IPS-15b (cell line): ENCODE measurements around the gene GOLGB1.
"Not testable (repeated sequence)": the region's sequence is repeated elsewhere in the genome, so short reads cannot be mapped to it uniquely, and the experiment has no call there.

Source experiments
- H3K27me3 ChIP-seq: one replicate; pipeline ENCODE4 v1.6.1; 2013; ENCODE audit warnings: low read length; ENCODE audit not compliant: control insufficient read depth, insufficient read depth
- H3K36me3 ChIP-seq: one replicate; pipeline ENCODE4 v1.6.1; 2013; ENCODE audit warnings: low read length; ENCODE audit not compliant: control insufficient read depth, insufficient read depth
- H3K4me1 ChIP-seq: one replicate; pipeline ENCODE4 v1.6.1; 2013; ENCODE audit warnings: mild to moderate bottlenecking, low read length; ENCODE audit not compliant: control insufficient read depth, insufficient read depth
- H3K4me3 ChIP-seq: one replicate; pipeline ENCODE4 v1.5.1; 2013; ENCODE audit warnings: low read depth, low read length
- H3K9ac ChIP-seq: one replicate; pipeline ENCODE4 v1.6.1; 2013; ENCODE audit warnings: low read depth, mild to moderate bottlenecking, low read length
- H3K9me3 ChIP-seq: one replicate; pipeline ENCODE4 v1.6.1; 2013; ENCODE audit warnings: mild to moderate bottlenecking, low read length; ENCODE audit not compliant: control insufficient read depth, insufficient read depth

GOLGB1 gene

DNA sequence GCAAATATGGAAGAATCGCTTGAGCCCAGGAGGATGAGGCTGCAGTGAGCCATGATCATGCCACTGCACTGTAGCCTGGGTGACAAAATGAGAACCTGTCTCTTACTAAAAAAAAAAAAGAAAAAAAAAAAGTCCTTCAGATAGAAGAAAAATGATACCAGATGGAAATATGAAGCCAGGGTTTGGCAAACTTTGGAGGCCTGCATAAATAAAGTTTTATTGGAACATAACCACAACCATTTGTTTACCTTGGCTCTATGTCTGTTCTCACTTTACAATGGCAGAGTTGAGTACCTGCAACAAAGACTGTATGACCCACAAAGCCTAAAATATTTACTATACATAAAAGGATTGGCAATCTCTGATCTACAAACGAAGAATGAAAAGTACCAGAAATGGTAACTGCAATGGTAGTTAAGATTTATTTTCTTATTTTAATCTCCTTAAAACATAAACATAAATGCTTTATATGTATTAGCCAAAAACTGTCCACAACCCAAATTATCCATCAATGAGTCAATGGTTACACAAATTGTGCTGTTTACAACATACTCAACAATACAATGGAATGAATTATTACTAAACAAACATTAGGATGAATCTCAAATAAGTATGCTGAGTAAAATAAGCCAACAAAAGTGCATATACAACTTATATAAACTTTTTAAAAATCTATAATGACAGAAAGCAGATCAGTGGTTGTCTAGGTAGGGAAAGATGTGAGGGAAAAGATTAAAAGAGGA lies 41.8 kb downstream of the GOLGB1 start:
- no peaks in the 10 kb centered on the region for H3K36me3 ChIP-seq
- no peak overlapping the region for H3K9ac ChIP-seq

GRCh38 chr3:121705541-121705940 lies 44.0 kb downstream of the GOLGB1 start:
- Histone ChIP-seq H3K9ac (no peak overlapping the region), H3K27me3 (no peaks in the 10 kb centered on the region), H3K4me1 (no peaks in the 10 kb centered on the region), H3K4me3 (no peak overlapping the region), H3K9me3 (no peaks in the 10 kb centered on the region), H3K36me3 (no peaks in the 10 kb centered on the region)

More for the DNA sequence above, 41.8 kb downstream of the GOLGB1 start:
- H3K4me1 ChIP-seq = no peaks in the 10 kb centered on the region
- no peak overlapping the region for H3K4me3 ChIP-seq
- no peaks in the 10 kb centered on the region for H3K27me3 ChIP-seq
- no peaks in the 10 kb centered on the region for H3K9me3 ChIP-seq

DNA sequence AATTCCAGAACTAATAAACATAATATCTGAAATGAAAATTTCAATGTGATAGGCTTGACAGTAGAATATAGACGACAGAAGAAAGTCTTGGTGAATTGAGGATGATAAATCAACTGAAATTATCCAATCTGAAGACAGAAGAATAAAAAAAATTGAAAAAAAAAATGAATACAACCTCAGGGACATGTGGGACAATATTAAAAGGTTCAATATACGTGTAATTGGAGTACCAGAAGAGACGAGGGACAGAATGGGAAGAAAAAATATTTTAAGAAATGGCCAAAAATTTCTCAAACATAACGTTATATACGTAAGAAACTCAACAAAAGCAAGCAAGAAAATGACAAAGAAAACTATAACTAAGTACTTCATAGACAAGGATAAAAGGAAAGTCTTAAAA lies 45.6 kb downstream of the GOLGB1 start:
- Histone ChIP-seq H3K27me3 (no peaks in the 10 kb centered on the region), H3K4me3 (no peak overlapping the region), H3K36me3 (no peaks in the 10 kb centered on the region), H3K9ac (no peak overlapping the region), H3K9me3 (no peaks in the 10 kb centered on the region), H3K4me1 (no peaks in the 10 kb centered on the region)

- Histone ChIP-seq H3K4me1 (no peaks in the 10 kb centered on the region), H3K4me3 (no peak overlapping the region), H3K9me3 (no peaks in the 10 kb centered on the region), H3K27me3 (no peaks in the 10 kb centered on the region), H3K36me3 (no peaks in the 10 kb centered on the region), H3K9ac (no peak overlapping the region)
Observed at GRCh38 chr3:121698901-121699300, 50.6 kb downstream of the GOLGB1 start.

- no peaks in the 10 kb centered on the region for H3K27me3 ChIP-seq
- H3K4me1 ChIP-seq = no peaks in the 10 kb centered on the region
- H3K9me3 ChIP-seq = no peaks in the 10 kb centered on the region
- H3K4me3 ChIP-seq = no peak overlapping the region
- no peaks in the 10 kb centered on the region for H3K36me3 ChIP-seq
- H3K9ac ChIP-seq = no peak overlapping the region
Observed at GRCh38 chr3:121698476-121698875, 51.1 kb downstream of the GOLGB1 start.

DNA sequence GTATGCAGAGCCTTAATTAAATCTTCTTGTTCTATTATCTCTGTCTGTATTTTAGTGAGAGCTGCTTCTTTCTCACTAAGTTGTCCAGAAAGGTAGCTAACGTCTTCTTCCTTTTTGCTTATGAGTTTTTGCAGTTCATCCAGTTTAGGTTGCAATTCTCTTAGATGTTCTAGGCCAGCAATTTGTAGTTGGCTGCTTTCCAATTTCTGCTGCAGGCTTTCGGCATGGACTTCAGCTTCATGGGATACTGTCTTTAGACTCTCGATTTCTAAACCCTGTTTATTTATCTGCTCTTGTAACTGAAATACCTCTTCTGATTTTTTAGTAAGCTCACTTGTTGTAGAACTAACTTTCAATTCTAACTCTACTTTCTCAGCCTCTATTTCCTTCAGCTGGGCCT lies 53.4 kb downstream of the GOLGB1 start:
- Histone ChIP-seq H3K27me3 (no peaks in the 10 kb centered on the region), H3K9ac (no peak overlapping the region), H3K4me1 (no peaks in the 10 kb centered on the region), H3K36me3 (peaks cover 3% of the 10 kb centered on the region), H3K9me3 (no peaks in the 10 kb centered on the region), H3K4me3 (no peak overlapping the region)

- Histone ChIP-seq H3K9me3 (no peaks in the 10 kb centered on the region), H3K36me3 (peaks cover 3% of the 10 kb centered on the region)
Observed at GRCh38 chr3:121692010-121692699, 57.4 kb downstream of the GOLGB1 start.

GRCh38 chr3:121690777-121691405 lies 58.6 kb downstream of the GOLGB1 start:
- H3K36me3 ChIP-seq = peaks cover 3% of the 10 kb centered on the region
- H3K27me3 ChIP-seq = no peaks in the 10 kb centered on the region
- H3K9me3 ChIP-seq = no peaks in the 10 kb centered on the region
- no peaks in the 10 kb centered on the region for H3K4me1 ChIP-seq
- H3K4me3 ChIP-seq = no peak overlapping the region
- no peak overlapping the region for H3K9ac ChIP-seq

More at GRCh38 chr3:121692010-121692699, 57.4 kb downstream of the GOLGB1 start:
- no peaks in the 10 kb centered on the region for H3K4me1 ChIP-seq
- no peak overlapping the region for H3K4me3 ChIP-seq
- H3K9ac ChIP-seq = no peak overlapping the region
- H3K27me3 ChIP-seq = no peaks in the 10 kb centered on the region

GRCh38 chr3:121688747-121689146 lies 60.8 kb downstream of the GOLGB1 start:
- H3K4me3 ChIP-seq, H3K27me3 ChIP-seq, H3K36me3 ChIP-seq, H3K9ac ChIP-seq, H3K9me3 ChIP-seq, H3K4me1 ChIP-seq: not testable (repeated sequence)

GRCh38 chr3:121681792-121682191 lies 67.7 kb downstream of the GOLGB1 start:
- Histone ChIP-seq H3K36me3 (no peaks in the 10 kb centered on the region), H3K4me1 (no peaks in the 10 kb centered on the region)

GRCh38 chr3:121677141-121677540 lies 72.4 kb downstream of the GOLGB1 start:
- Histone ChIP-seq H3K27me3 (no peaks in the 10 kb centered on the region), H3K36me3 (no peaks in the 10 kb centered on the region), H3K9me3 (no peaks in the 10 kb centered on the region), H3K9ac (no peak overlapping the region), H3K4me3 (no peak overlapping the region), H3K4me1 (no peaks in the 10 kb centered on the region)

More at GRCh38 chr3:121681792-121682191, 67.7 kb downstream of the GOLGB1 start:
- Histone ChIP-seq H3K9ac (no peak overlapping the region), H3K9me3 (no peaks in the 10 kb centered on the region), H3K4me3 (no peak overlapping the region), H3K27me3 (no peaks in the 10 kb centered on the region)

- no peaks in the 10 kb centered on the region for H3K27me3 ChIP-seq
- peaks cover 16% of the 10 kb centered on the region for H3K36me3 ChIP-seq
- H3K4me3 ChIP-seq = no peak overlapping the region
- no peaks in the 10 kb centered on the region for H3K4me1 ChIP-seq
- no peak overlapping the region for H3K9ac ChIP-seq
- no peaks in the 10 kb centered on the region for H3K9me3 ChIP-seq
Observed at GRCh38 chr3:121670676-121671075, 78.9 kb downstream of the GOLGB1 start.
